Inflammatory macrophage (primary cell): ENCODE measurements around the gene HTR1E.
"Not testable (repeated sequence)": the region's sequence is repeated elsewhere in the genome, so short reads cannot be mapped to it uniquely, and the experiment has no call there.

Source experiments
- DNase-seq, 2 donors: peaks; one replicate each; pipeline ENCODE4 v3.0.0-alpha.2; 2020 to 2022
- total RNA-seq, 18 experiments: gene quantifications; one replicate each; lab custom pipeline; 2026; ENCODE audit warnings: mixed read lengths in 6 of 18, inconsistent platforms in 2 of 18; lab: John Stamatoyannopoulos, UW

Gene HTR1E, protein sequence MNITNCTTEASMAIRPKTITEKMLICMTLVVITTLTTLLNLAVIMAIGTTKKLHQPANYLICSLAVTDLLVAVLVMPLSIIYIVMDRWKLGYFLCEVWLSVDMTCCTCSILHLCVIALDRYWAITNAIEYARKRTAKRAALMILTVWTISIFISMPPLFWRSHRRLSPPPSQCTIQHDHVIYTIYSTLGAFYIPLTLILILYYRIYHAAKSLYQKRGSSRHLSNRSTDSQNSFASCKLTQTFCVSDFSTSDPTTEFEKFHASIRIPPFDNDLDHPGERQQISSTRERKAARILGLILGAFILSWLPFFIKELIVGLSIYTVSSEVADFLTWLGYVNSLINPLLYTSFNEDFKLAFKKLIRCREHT
- 0 to 0.03 (median 0) reads per million in 18 experiments for total RNA-seq

GRCh38 chr6:86937219-86938079, at the start of gene HTR1E:
HTR1E (plus strand) TSS chr6:86937528; CDS start chr6:87015335, 77,807 bp downstream.
- DNase-seq, result no peak

DNA sequence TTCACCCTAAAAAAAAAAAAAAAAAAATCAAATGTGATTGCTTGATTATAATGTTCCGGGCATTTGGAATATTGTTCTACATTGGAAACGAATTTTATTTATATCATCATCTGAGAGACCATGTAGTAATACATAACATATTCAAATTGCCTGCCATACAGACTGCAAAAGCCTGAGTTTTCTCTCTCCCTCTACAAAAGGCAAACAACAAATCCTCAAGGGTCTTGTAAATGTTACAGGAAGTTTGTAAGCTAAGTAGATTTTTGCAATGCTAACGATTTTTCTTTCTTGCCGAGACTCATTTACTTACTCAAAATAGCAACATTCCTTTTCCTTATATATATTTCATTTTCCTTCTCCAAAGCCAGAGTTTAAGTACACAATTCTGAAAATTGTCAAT, 49.0 kb upstream of the HTR1E start:
- no peak for DNase-seq

DNA sequence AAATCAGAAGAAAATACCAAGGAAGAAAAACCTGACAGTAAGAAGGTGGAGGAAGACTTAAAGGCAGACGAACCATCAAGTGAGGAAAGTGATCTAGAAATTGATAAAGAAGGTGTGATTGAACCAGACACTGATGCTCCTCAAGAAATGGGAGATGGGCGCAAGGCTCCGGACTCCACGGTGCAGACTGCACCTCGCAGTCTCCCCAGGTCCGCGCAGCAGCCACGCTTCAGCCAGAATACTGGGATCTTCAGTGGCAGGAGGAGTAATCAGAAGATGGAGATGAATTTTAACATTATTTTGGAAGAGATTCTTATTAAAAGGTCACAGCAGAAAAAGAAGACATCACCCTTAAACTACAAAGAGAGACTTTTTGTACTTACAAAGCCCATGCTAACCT, 40.1 kb upstream of the HTR1E start:
- not testable (repeated sequence) for DNase-seq

- no peak for DNase-seq
Measured at GRCh38 chr6:86913795-86914194, 23.5 kb upstream of the HTR1E start.

DNA sequence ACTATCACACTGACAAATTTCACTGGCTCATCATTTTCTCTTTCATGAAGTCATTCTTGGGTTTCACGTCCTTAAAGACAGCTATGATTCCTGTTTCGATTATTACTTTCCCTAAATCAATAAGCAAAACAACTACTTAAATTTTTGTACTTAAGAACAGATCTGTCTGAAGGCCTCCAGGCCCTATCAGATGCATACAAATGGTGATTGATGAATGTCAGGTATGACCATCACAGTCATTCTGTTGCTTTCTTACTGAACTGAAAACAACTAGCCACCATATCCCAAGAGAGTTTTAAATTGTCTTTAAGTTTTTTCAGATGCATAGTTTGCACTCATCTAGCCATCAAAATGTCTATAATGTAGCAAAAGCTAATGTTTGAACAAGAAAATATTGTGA, 20.9 kb upstream of the HTR1E start:
- no peak for DNase-seq

DNA sequence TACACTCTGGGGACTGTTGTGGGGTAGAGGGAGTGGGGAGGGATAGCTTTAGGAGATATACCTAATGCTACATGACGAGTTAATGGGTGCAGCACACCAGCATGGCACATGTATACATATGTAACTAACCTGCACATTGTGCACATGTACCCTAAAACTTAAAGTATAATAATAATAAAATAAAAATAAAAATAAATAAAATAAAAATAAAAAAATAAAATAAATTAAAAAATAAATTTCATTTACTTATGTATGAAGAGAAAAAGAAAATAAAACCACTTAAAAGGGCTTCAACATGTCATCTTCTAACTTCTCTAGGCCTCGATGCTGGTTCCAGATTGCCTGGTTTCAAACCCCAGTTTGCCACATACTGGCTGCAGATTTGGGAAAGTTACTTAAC, 10.2 kb upstream of the HTR1E start:
- not testable (repeated sequence) for DNase-seq

- DNase-seq, result not testable (repeated sequence)
Measured at GRCh38 chr6:86927859-86928258, 9.5 kb upstream of the HTR1E start.

DNA sequence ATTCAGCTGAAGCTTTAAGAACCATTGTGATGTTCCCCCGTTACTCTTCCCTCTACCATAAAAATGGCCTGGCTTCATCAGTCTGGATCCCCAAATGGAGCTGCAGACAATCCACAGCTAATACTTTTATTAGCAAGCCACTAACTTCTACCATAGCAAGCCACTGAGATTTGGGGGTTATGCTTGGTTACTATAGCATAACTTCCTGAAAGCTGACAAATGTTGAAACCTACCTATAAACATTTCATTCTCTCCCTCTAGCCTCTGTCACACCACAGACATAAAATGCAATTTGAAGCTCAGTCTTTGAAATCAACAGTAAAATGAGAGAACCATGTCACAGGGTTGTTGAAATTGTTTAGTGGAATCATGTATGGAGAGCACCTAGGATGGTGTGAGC, 3.0 kb upstream of the HTR1E start:
- no peak for DNase-seq

GRCh38 chr6:86936834-86937218, 502 bp upstream of the HTR1E start:
- DNase-seq, result no peak

DNA sequence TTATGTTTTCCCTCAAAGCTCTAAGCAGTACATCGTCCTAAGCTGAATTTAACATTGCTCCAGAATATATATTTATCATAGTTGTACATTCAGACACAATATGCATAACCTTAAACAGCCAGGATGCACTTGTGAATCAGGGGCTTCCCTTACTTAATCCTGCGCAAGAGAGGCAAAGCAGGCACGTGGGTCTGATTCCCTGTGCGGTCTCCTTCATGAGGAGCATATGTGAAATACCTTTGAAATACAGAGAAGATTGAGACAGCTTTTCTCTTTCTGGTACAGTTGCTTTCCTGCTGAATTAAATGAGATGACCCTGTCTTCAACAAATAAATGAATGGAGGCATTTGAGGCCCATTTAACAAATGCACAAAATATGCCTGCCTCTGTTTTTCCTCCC, 1.5 kb downstream of the HTR1E start:
- DNase-seq, result no peak

DNA sequence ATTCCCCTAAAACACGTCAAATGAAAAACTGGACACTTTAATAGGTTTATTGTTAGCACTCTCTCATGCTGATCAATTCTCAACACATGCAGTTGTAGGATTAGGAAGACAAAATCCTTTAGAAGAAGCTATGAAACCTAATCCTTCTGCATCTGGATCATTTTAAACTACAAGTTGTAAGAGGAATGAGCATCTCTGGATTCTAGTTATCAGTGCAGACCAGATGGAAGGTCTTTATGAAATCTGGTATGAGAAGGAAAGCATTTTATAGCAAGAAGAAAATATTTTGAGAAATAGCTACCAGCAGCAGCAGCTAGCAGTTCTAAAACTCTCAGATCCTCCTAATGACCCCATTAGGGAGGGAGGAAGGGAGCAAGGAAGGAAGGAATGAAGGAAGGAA, 4.1 kb downstream of the HTR1E start:
- DNase-seq, result no peak

GRCh38 chr6:86942769-86943516, 5.6 kb downstream of the HTR1E start:
- no peak for DNase-seq

DNA sequence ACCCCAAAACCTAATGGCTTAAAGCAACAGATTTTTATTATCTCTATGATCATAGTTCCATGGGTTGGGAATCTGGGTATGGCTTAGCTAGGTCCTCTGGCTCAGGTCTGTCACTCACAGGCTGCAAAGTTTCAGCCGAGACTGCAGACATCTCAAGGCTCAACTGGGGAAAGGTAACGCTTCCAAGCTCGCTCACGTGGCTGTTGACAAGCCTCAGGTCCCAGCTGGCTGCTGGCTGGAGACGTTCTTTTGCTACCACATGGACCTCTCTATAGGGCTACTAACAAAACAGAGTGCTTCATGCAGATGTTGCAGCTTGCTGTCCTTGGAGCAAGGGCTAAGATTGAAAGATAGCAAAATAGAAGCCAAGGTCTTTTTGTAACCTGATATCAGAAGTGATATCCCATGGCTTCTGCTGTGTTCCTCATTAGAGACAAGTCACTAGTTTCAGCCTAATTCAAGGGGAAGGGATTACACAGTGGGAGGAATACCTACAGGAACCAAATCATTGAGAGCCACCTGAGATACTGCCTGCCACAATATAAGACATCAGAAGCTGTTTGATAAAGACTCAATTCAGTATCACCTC, 6.6 kb downstream of the HTR1E start:
- DNase-seq, result no peak

GRCh38 chr6:86949771-86950170, 12.4 kb downstream of the HTR1E start:
- DNase-seq, result no peak

DNA sequence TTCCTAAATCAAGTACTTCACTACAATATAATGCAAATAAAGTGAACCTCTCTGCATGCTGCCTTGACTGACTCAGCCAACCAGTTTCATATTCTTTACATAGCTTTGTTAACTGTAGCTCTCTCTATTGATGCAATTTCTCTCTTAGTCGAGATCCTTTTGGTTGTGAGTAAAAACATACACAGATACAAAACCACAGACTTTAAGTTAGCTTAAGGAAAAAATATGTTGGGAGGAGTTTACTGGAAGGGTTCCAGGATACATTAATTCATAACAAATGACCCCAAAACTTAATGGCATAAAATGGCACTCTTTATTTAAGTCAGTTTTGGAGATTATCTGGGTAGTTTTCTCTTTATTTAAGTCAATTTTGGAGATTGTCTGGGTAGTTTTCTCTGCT, 15.7 kb downstream of the HTR1E start:
- DNase-seq, result no peak

DNA sequence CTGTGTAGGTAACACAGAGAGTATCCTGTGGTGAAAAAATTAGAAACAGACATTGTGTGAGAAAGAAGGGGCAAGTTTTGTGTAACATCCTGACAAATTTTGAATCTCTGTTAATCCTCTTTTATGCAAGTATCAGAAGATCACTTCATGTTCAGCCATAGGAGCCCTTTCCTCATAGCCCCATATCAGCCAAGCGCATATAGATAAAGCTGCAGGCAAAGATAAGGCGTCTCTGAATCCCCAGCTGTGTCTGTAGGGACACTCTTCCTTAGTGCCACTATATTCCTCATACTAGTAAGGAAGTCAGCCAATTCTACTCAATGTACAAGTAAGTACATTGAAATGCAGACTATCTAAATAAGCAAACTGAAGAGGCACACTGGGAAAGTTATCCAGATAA, 22.3 kb downstream of the HTR1E start:
- no peak for DNase-seq

GRCh38 chr6:86961455-86962200, 24.3 kb downstream of the HTR1E start:
- no peak for DNase-seq

- no peak for DNase-seq
Measured at GRCh38 chr6:86963352-86963751, 26.0 kb downstream of the HTR1E start.

GRCh38 chr6:86964029-86964579, 26.8 kb downstream of the HTR1E start:
- no peak for DNase-seq

DNA sequence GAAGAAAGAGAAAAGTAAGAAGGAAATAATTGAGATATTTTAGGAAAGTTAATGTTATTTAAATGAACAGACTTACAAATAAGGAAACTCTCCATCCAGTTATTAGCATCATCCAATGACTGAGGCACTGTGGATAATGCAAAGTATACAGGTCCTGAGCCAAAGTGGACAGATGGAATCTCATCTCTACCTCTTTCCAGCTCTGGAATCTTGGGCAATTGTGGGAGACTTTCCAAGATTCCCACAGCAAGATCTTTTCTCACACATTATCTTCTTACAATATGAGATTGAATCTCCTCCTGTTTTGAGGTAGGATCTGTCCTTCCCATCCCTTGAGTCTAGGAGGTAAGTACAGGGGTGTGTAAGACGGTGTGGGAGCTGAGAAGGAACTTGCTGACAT, 28.9 kb downstream of the HTR1E start:
- DNase-seq, result no peak

GRCh38 chr6:86969573-86969972, 32.2 kb downstream of the HTR1E start:
- no peak for DNase-seq

- no peak for DNase-seq
Measured at GRCh38 chr6:86973088-86973487, 35.8 kb downstream of the HTR1E start.
